CD4-positive, alpha-beta T cell treated with Interferon alpha-2 for 1 hour (primary cell): ENCODE results near the gene REEP3.
"Not testable (repeated sequence)": the region's sequence is repeated elsewhere in the genome, so short reads cannot be mapped to it uniquely, and the experiment has no call there.

ENCODE experiments used
- DNase-seq, 2 donors: peaks; one replicate each; pipeline ENCODE4 v3.0.0-alpha.2; 2020 to 2022

The REEP3 gene

DNA sequence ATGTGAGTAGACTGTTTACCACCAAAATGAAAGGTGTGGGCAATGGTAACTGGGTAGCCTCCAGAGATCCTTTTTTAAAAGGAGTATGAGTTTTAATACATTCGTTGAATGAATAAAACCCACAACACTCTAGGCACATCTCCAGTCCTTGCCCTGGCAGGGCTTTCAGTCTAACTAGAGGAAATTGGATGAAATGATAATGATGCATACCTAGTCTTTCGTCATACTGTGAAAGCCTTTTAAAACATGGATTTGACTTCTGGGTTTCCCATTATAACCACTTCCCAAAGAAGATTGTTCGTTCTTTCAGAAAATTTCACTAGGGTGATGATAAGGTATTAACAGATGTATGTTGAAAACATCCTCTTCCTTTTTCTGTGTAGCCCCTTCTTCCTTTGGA, 110.8 kb downstream of the REEP3 start:
- DNase-seq: no peak

DNA sequence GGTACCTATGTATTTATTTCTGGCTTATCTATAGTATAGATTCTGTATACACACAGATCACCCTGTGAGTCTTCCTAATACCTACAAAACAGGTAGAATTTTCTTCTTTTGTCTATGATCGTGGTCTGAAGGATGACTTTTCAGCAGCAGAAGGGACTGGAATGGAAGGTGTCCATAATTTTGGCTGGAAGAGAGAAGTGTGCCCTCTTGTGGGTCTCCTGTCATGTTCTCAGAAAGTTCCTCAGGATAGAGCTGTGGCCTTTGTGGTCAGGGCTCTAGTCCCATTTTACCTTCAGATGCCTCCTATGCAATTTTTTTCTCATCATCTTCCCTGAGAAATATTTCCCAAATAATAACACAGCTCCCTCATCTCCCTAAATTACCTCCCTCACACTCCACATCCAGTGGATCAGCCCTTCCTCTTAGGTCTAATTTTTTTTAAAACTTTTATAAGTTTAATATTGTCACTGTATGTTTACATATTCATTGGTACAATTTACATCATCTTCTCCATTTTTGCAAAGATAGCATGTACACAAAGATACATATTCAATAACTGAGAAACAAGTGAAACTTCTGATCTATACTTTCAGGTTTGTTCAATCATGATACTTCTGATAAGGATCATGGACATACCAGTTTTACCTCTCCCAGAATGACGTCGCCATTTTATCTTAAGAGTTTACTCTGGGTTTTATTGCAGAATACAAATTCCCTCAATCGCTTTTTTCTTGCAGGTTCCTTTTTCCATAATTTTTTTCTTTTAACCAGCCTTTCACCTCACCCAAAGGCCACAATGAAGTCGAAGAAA, 112.7 kb downstream of the REEP3 start:
- no peak for DNase-seq

DNA sequence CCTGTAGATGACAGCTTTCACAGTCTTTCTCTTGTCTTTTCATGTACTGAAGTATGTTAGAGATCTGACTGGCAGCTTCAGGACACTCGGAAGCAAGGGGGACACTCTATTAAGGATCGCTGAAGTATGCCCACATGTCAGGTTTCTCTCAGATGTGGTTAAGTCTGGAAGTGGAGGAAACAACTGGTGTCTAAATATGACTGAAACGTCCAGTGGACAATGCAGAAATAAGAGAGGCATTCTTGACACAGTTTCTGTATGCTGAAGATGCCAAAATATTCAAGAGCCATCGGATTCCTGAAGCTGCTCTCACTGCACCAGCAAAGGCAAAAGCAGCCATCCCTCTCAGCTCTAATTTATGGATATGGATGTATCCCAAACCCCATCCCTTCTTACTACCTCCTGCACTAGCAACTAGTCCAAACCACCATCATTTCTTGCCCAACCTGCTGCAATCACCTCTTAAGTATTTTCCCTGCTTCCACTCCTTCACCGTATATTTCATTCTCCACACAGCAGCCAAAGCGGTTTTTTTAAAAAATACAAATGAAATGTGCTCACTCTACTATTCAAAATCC, 113.4 kb downstream of the REEP3 start:
- DNase-seq: no peak

DNA sequence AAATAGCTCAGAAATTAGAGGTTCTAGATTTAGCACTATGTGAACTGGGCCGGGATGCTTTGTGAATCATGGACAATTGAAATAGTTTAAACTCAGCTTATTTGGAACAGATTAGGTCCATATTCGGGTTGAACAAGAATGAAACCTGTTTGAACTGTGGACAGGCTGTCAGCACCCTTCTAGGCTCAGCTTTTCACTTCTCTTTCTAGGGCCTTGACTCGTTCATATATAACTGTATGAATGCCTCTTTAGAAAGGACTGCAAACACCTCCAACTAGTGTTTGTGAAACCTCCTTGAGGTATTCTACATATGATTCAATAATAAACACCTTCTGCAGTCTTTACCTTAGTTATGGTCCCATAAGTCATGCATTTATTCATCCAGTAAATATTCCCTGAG, 115.6 kb downstream of the REEP3 start:
- no peak for DNase-seq

DNA sequence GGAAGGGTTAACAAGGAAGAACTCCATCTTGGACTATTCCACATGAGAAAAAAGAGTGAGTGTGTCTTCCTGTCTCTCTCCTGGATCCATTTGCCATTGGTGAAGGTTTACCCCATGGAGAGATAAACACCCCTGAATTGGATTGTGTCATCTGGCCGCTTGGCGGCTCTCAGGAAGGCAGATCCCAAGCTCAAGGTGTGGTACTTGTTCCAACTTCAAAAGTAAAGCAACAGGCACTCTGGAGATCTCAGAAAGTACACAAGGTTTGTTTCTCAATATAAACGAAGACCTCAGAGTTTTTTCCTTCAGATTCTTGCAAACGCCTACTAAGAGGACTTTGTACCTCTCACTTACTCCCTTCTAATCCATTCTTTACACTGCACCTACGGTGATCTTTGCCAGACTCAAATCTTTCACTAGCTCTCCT, 116.7 kb downstream of the REEP3 start:
- DNase-seq: no peak

DNA sequence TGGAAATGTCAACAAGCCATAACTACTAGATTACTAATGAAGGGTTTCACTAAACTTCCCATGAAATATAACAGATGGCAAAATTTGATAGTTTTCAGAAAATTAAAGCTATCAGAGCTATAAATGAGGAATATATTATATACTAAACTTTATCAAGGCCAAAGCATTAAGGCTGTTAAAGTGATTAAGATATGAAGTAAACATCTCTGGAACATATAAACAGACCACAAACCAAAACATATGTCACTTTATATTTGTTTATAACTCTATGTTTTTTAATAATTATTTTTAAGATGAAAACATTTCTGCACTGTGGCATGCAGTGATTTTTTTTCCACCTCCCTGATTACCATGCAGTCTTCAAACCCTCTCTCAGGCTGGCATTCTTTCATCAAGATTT, 120.2 kb downstream of the REEP3 start:
- no peak for DNase-seq

DNA sequence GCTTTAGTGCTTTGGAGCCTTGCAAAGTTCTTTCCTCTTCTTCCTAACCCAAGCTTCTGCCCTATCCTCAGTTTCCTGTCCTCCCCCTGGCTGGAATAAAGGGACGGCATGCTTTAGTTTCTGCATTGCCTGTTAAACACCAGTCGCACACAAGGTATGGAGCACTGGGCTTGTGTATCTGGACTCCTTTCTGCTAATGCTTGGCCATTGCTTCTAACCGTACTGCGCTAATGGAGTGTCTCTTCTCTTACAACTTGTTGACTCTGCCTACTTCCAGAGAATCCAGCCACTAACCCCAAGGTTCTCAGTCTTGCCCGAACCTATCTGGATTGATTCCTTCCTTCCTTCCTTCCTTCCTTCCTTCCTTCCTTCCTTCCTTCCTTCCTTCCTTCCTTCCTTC, 120.6 kb downstream of the REEP3 start:
- DNase-seq: no peak

DNA sequence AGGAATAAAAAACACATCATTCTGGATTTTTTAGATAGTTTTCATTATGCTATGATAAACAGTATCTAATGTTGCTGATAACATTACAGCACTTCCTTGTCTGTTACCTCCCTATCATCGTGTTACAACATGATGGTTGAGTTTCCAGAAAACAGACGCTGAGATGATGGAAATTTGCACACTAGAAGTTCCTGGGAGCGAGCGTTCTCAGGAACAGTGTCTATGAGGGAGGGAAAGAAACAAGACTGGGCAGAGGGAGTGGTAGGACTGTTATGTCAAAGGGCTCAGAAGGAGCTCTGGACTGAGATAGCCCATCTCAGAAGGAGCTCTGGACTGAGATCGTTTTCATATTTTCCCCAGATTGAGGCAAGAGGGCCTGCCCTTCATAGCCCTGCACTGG, 121.6 kb downstream of the REEP3 start:
- DNase-seq: no peak

DNA sequence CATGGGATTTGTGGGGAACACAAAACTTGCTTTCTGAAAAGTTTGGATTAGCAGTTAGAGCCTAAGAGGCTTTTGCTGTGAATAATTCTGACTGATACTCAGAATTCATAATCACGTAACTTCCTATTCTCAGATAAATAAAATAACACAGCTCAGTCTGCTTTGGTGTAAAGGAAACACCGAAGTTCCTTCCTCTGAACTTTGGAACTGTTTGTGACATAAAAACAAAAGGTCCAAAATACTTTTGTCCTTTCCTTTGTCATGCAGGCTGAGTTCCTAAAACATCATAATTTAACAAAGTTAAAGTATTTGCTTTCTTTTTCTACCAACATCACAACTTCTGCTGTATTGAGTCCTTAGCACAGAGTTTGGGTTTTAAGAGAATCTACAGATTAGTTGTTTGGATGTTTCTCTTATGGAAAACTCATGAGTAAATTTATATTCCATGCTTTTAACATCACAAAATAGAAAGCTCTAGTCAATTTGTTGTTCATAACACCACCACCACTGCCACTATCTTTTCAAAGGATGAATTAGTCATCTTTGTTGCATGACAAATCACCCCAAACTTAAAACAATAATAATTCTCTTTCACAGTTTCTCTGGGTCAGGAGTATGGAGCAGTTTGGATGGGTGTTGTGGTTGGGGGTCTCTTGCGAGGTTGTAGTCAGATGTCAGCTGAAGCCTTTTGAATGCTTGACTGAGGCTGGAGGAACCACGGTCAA, 123.4 kb downstream of the REEP3 start:
- DNase-seq: no peak

DNA sequence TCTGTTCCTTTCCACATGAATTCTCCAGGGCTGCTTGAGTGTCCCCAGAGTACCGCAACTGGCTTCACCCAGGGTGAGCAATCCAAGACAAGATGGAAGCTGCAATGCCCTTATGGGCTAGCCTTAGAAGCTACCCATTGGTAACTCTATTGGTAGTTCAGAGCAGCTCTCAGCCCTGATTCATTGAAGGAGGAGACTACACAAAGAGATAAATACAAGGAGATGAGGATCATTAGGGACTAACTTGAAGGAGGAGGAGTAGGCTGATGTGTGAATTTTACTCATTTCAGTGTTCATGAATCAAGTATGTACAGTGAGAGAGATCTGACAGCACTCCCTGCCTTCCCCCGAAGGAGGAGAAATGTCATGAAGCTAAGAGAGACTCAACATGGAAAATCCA, 124.0 kb downstream of the REEP3 start:
- DNase-seq: no peak

DNA sequence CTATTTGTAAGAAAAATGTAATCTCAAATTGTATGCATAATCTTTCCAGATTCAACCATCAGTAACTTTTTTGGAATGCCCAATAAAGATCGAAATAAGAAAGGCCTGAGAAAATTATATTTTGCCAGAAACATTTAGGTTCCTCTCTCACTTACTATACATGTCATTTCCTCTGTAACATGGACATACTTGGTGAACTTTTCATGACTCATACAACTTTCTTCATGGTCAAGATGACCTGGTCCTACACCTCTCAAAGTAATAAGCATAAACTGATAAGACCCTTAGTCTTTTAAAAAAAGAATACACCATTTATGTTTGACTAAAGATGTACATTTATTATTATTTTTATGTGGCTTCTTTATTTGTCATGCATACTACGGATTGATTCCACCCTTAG, 125.3 kb downstream of the REEP3 start:
- DNase-seq: no peak

DNA sequence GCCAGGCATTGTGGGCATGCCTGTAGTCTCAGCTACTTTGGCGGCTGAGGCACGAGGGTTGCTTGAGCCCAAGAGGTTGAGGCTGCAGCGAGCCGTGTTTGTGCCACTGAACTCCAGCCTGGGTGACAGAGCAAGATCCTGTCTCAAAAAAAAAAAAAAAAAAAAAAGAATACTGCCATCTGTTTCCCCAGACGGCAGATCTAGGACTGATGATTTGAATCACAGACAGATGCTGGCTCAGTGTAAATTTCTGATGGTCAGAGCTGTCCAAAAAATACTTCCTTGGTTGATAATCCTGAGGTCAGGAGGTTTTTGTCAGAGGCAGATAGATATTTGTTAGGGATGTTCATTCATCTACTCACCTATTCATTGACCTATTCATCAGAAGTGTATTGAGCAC, 130.7 kb downstream of the REEP3 start:
- no peak for DNase-seq

DNA sequence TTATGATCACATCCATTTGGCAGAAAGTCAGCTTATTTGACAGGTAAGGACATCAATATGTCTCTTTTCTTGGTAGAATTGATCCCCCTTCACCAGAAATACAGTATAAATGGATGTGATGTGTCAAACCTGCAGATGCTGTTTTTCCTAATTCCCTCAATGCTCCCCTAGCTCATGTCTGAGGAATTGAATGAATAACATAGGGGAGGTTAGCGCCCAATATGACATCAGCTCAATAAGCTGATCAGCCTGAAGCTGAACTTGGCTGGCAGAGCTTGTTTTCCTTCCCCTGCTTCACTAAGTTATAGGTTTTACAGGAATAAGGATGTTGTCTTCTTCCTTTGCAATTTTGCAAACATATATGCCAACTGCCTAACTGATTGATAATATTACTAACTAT, 132.5 kb downstream of the REEP3 start:
- DNase-seq: no peak

DNA sequence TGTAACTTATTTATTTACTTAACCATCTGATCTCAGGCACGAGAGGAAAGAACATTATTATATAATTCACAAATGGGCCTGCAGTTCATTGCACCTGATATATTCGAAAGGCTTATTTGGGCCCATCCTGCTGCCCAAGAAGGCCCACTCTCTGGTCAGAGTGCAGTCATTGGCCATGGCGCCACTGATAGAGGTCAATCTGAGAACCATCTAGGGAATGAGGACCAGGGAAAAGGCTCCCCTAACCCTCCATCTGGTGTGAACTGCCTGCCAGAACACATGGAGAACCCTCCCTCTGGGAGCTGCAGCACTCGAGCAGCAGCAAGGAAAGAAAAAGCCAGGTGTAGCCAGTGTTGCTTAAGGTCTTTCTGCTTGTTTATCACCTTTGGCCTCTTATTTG, 136.6 kb downstream of the REEP3 start:
- no peak for DNase-seq

DNA sequence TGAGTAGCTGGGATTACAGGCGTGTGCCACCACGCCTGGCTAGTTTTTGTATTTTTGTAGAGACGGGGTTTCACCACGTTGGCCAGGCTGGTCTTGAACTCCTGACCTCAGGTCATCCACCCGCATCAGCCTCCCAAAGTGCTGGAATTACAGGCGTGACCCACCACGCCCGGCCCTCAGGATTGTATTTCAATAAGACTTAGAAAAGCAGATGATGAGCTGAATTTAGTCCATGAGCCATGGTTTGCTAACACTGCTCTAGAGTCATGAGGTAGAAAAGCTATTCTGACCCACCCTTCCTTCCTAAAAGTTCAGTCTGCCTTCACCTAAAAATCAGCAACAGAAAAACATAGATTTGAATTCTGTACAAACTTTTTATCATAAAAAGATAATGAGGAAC, 139.7 kb downstream of the REEP3 start:
- not testable (repeated sequence) for DNase-seq

DNA sequence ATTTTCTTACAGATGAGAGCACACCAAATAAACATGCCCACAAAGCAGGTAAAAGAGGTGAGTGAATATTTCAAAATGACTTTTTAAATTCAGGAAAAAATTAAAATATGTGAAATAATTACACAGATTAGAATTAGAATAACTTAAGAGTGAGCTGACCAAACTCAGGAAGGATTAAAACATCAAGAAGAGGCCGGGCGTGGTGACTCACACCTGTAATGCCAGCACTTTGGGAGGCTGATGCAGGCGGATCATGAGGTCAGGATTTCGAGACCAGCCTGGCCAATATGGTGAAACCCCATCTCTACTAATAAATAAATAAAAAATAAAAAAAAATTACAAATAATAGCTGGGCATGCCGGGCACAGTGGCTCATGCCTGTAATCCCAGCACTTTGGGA, 140.1 kb downstream of the REEP3 start:
- no peak for DNase-seq

DNA sequence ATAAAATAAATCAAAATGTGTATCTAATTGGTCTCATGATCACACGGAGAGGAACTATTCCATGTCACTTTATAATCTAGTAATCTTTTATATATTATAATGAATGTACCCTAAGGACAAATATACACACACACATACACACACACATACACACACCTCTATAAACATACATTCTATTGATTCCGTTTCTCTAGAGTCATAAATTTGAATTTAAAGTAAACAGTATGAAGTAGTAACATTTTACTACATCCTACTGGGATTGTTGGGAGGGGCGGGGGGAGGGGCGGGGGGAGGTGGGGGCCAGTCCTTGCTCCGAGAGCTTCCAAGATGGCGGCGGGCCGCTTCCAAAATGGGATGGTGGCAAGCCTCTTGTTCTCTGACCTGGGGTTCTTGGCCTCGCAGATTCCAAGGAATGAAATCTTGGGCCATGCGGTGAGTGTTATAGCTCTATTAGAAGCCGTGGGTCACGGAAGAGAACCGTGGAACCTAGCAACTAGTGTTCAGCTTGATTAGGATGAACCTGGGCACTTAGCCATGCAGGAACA, 143.2 kb downstream of the REEP3 start:
- no peak for DNase-seq

DNA sequence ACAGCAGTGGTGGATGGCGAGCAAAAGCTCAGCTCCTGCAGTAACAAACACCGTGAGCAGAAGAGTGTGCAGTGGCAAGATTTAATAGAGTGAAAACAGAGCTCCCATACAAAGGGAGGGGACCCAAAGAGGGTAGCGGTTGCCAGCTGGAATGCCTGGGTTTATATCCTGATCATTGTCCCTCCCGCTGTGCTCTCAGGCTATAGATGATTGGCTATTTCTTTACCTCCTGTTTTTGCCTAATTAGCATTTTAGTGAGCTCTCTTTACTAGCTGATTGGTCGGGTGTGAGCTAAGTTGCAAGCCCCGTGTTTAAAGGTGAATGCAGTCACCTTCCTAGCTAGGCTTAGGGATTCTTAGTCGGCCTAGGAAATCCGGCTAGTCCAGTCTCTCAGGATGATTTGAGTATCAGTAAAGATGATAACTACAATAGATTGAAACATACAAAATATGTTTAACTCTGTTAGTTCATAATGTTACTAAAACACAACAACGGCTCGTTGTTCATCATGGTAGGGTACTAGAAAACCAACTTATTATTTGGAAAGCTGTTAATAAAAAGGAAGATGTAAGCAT, 143.9 kb downstream of the REEP3 start:
- not testable (repeated sequence) for DNase-seq

DNA sequence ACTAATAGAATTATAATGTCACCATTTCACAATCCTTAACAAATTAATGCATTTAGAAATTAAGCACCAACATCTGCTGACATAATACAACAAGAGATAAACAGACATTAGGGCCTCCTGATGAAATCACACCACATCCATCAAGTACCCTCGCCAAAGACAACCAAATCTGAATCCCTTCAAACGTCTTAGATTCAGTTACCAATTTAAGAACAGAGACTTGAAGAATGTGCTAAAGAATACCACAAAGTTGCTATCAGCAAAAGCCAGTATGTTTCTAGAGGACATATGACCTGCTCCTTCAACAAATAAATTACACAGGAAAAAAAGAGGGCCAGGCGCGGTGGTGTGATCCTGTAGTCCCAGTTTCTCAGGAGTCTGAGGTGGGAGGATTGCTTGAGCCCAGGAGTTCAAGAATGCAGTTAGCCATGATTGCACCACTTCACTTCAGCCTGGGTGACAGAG, 144.5 kb downstream of the REEP3 start:
- no peak for DNase-seq

DNA sequence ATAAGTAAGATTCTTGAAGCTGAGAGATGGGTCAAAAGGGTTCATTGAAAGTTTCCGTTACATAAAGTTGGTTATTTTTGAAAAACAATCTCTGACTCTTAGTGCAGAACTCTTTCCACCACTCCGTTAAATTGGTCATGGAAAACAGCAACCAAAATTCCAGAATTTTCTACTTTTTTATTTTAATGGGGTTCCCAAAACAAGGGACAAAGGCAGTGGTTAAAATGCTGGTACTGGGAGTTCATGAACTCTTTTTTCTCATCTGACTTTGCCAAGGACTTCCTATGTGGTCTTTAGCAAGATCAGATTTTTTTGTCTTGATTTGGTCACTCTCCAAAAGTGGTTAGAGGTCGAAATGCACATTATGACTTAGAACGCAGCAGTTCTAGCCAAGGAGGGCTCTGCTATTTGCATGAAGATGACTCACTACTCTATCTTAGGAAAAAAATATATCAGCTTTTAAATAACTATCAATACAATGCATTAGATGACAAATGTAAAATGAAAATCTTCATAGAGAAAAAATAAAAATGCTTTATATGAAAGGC, 145.7 kb downstream of the REEP3 start:
- no peak for DNase-seq

DNA sequence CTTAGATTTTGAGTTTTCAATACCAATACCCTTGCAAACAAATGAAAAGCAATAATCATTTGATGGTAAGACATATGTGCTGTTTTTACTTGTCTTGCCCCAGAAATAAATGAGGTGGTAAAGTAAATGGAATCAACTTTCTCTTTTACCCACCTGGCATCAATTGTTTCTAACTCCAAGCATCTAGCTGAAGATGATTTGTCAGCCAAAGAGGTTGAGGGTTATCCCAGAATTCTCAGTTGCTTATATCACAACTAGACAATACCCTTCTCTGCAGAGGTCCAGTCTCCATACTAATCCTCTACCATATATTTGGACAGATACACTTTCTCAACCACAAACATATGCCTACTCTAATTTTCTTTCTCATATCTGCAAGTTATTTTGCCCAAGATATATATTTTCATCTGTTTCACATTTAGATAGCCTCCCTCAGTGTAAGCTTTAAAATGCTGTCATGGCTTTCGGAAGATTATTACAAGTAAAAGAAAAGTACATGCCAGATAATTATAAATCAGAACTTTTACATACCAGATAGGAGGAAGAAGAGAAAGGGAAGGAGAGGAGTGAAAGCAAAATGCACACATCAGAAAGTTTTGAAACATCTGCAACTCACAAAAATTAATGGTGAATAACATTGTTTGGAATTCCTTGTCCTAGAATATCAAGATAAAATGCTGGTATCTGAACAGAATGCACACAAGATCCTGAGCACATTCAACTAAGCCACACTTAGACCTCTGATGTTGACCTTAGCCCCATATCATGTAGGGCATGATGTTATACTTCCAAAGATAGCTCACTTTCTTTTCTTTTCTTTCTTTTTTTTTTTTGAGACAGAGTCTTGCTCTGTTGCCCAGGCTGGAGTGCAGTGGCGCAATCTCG, 146.6 kb downstream of the REEP3 start:
- no peak for DNase-seq

DNA sequence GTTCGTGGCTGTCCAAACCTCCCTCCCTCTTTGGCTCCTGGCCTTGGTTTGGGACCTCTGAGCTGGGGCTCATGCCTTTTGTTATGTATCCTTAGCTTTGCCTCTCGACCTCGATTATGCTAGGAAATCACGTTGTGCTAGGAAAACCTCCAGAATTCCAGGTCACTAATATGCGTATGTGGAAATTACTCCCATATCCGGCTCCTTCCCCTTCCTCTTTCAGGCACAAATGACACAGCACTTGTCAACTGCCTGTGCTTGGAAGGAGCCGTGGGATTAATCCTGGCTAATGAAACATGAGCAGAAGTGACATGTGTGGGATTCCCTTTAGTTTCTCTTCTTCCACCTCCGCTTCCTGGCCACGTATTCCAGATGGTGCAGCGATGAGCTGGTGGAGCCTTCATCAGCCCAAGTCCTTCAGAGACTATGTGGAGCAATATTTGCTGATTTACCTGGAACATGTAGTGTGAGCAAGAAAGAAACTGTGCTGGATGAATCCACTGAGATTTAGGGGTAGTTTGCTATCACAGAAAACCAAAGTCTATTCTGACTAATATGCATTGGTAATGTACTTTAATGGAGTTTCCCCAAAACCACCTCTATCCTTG, 149.2 kb downstream of the REEP3 start:
- DNase-seq: no peak
